Measurements from ENCODE around the gene S1PR2. TPM values are rescaled to one million over a fixed set of nuclear protein-coding genes. Genes with fewer than 3 reads are reported as not detected.

Gene S1PR2
- 1 to 10 TPM; 1.2 to 8.4 (median 6.5) TPM for total RNA-seq
- long read RNA-seq, donor 1, partial matches to known transcripts, result 0 of 5 reads
- long read RNA-seq, donor 1, other reads (novel, unspliced or antisense), result 3 of 5 reads
- long read RNA-seq, donor 2, partial matches to known transcripts, result 0 of 9 reads
- long read RNA-seq, donor 2, other reads (novel, unspliced or antisense), result 9 of 9 reads

GRCh38 chr19:10230861-10231611 is at the start of gene S1PR2:
TSS of gene S1PR2 (minus strand) at chr19:10231331. CDS start at chr19:10224905, 6,426 bp downstream.
- H3K4me3 ChIP-seq, result peak within 1 kb of the TSS; percentile 72
- intact Hi-C loops (cut with DNase I, micrococcal nuclease), result no loop called here
- H3K4me1 ChIP-seq (ENCODE audit: low read depth), result peaks cover 8% of the 10 kb centered on the region
- ATAC-seq (peak; percentile 83), DNase-seq (peak; percentile 77 to 87 (median 81))
- no peaks in the 10 kb centered on the region for H3K9me3 ChIP-seq
- H3K36me3 ChIP-seq (ENCODE audit: low read depth), result no peaks in the 10 kb centered on the region
- no peak for TF ChIP-seq CTCF (IDR thresholded peaks at IDR 0.05)

GRCh38 chr19:10279737-10280442 is 48.8 kb upstream of the S1PR2 start:
- TF ChIP-seq CTCF (IDR thresholded peaks at IDR 0.05), result no peak
- Histone ChIP-seq H3K4me3 (no peak overlapping the region), H3K9me3 (no peaks in the 10 kb centered on the region), H3K36me3 (ENCODE audit: low read depth) (no peaks in the 10 kb centered on the region), H3K4me1 (ENCODE audit: low read depth) (peaks cover 4% of the 10 kb centered on the region)
- no peak for DNase-seq
- ATAC-seq, result no peak
- intact Hi-C loops (cut with DNase I, micrococcal nuclease), result no loop called here

DNA sequence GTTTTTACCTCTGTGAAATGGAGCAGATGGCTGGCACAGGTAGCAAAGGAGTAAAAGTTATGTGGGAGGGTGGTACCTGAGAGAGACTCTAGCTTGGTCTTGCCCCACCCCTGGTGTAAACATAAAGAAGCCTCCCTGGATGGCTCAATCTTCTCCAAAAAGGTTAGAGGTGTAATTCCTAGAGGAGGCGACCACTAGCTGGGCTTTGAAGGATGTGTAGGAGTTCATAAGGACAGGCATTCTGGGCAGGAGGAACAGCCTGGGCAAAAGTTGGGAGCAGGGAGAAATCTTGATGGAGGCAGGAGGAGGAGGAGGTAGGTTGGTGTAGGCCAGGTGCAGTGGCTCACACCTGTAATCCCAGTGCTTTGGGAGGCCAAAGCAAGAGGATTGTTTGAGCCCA is 47.8 kb upstream of the S1PR2 start:
- intact Hi-C loops (cut with DNase I, micrococcal nuclease), result no loop called here
- Histone ChIP-seq H3K4me3 (no peak overlapping the region), H3K4me1 (ENCODE audit: low read depth) (peaks cover 5% of the 10 kb centered on the region), H3K36me3 (ENCODE audit: low read depth) (no peaks in the 10 kb centered on the region), H3K9me3 (no peaks in the 10 kb centered on the region)
- no peak for TF ChIP-seq CTCF (IDR thresholded peaks at IDR 0.05)
- no peak for ATAC-seq
- DNase-seq, result no peak

DNA sequence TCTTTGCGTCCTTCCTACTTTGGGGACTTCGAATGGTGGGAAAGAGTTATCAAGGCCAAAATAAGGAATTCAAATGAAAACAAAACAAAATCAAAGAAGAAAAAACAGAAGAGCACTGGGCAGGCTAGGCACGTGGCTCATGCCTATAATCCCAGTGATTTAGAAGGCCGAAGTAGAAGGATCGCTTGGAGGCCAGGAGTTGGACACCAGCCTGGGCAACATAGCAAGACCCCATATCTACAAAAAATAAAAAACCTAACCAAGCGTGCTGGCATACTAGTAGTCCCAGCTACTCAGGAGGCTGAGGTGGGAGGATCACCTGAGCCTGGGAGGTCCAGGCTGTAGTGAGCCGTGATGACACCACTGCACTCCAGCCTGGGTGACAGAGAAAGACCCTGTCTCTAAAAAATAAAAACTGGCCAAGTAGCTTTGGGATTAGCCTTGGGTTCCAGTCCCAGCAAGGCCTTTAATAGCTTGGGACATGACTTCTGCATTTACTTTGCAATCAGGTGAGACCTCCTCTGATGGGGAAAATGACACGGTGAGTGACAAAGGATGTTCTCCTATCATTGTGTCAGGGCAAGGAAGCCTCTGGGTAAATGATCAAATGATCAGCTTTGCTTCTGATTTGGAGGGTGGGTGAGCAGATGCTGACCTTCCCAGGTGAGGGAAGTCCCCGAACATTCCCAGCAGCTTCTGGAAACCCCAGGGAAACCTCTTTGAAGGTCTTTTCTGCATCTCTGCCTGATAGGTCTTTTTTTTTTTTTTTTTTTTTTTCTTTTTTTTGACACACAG is 46.9 kb upstream of the S1PR2 start:
- Histone ChIP-seq H3K4me1 (ENCODE audit: low read depth) (peaks cover 5% of the 10 kb centered on the region), H3K4me3 (no peak overlapping the region), H3K9me3 (no peaks in the 10 kb centered on the region), H3K36me3 (ENCODE audit: low read depth) (no peaks in the 10 kb centered on the region)
- TF ChIP-seq CTCF (IDR thresholded peaks at IDR 0.05), result no peak
- DNase-seq (no peak), ATAC-seq (no peak)
- intact Hi-C loops (cut with DNase I, micrococcal nuclease), result no loop called here

GRCh38 chr19:10274589-10274988 is 43.5 kb upstream of the S1PR2 start:
- Histone ChIP-seq H3K36me3 (ENCODE audit: low read depth) (no peaks in the 10 kb centered on the region), H3K4me3 (no peak overlapping the region), H3K4me1 (ENCODE audit: low read depth) (peaks cover 20% of the 10 kb centered on the region), H3K9me3 (no peaks in the 10 kb centered on the region)
- no peak for DNase-seq
- no peak for TF ChIP-seq CTCF (IDR thresholded peaks at IDR 0.05)
- intact Hi-C loops (cut with DNase I, micrococcal nuclease), result no loop called here
- ATAC-seq, result no peak

Measured in mucosa of descending colon (tissue), 3 donors.